ENCODE measurements around the gene RASGRP1. TPM values are rescaled to one million over a fixed set of nuclear protein-coding genes. Genes with fewer than 3 reads are reported as not detected.

The RASGRP1 gene
- total RNA-seq, 1 experiment from 2014 or later = 0.85 TPM

DNA sequence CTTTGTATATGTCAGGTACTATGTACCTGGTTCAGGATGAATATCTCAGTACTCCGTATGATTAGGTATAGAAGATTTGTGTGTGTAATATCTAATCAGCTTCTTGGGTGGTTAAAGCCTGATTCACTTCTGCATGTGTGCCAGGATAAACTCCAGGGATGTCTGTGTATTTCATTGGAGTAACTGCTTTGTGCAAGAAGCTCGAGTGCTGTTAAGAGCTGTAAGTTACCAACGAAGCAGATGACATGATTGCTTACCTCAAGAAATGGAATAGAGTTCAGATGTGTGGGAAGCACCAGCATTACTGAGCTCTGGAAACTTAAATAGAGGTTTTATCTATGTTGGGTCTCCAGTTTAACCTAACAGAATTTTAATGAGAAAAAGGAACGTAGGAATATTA, 87.0 kb downstream of the RASGRP1 start:
- Histone ChIP-seq H3K9ac (ENCODE audit: extremely low read depth, insufficient read length, low read length) (no peak overlapping the region), H2BK20ac (ENCODE audit: low read depth, low read length, poor library complexity, severe bottlenecking) (no peak overlapping the region), H2BK12ac (ENCODE audit: insufficient read length, low read depth, low read length) (no peak overlapping the region), H3K23ac (ENCODE audit: insufficient read length, low read depth, low read length) (no peak overlapping the region), H3K79me1 (ENCODE audit: insufficient read depth, low read depth, low read length, poor library complexity, severe bottlenecking) (no peaks in the 10 kb centered on the region), H4K91ac (ENCODE audit: insufficient read length, low read depth, low read length) (no peak overlapping the region), H3K79me2 (ENCODE audit: insufficient read depth, low read length) (no peaks in the 10 kb centered on the region), H3K4me1 (ENCODE audit: insufficient read depth, low read length) (no peaks in the 10 kb centered on the region), H4K8ac (replicated peaks; ENCODE audit: insufficient read length, low read depth, low read length) (no peak overlapping the region), H4K5ac (ENCODE audit: insufficient read length, low read depth, low read length) (no peak overlapping the region), H3K4me2 (ENCODE audit: insufficient read depth, insufficient read length, low read length) (no peak overlapping the region), H3K18ac (ENCODE audit: insufficient read length, low read depth, low read length) (no peak overlapping the region), H2BK15ac (ENCODE audit: low read depth, low read length) (no peak overlapping the region), H2AFZ (ENCODE audit: low read length) (no peak overlapping the region), H4K20me1 (ENCODE audit: control insufficient read depth, insufficient read depth, insufficient read length) (no peaks in the 10 kb centered on the region), H3K56ac (ENCODE audit: insufficient read length, low read depth, low read length) (no peak overlapping the region), H3K9me3 (ENCODE audit: control insufficient read depth, low read depth, low read length) (no peaks in the 10 kb centered on the region), H3K27ac (ENCODE audit: insufficient read length, low read depth, low read length) (no peak overlapping the region), H3K14ac (ENCODE audit: insufficient read depth, low read length) (no peak overlapping the region), H3K4ac (ENCODE audit: low read depth, low read length) (no peak overlapping the region), H2AK5ac (ENCODE audit: insufficient read length, low read length) (no peak overlapping the region), H3T11ph (ENCODE audit: low read length) (no peak overlapping the region), H3K27me3 (ENCODE audit: insufficient read depth, low read length) (no peaks in the 10 kb centered on the region), H2BK120ac (ENCODE audit: low read depth, low read length, poor library complexity, severe bottlenecking) (no peak overlapping the region), H2BK5ac (ENCODE audit: insufficient read length, low read length) (no peak overlapping the region), H3K23me2 (ENCODE audit: insufficient read length, low read depth, low read length, poor library complexity, severe bottlenecking) (no peaks in the 10 kb centered on the region)
- TF ChIP-seq, protein P1, sequence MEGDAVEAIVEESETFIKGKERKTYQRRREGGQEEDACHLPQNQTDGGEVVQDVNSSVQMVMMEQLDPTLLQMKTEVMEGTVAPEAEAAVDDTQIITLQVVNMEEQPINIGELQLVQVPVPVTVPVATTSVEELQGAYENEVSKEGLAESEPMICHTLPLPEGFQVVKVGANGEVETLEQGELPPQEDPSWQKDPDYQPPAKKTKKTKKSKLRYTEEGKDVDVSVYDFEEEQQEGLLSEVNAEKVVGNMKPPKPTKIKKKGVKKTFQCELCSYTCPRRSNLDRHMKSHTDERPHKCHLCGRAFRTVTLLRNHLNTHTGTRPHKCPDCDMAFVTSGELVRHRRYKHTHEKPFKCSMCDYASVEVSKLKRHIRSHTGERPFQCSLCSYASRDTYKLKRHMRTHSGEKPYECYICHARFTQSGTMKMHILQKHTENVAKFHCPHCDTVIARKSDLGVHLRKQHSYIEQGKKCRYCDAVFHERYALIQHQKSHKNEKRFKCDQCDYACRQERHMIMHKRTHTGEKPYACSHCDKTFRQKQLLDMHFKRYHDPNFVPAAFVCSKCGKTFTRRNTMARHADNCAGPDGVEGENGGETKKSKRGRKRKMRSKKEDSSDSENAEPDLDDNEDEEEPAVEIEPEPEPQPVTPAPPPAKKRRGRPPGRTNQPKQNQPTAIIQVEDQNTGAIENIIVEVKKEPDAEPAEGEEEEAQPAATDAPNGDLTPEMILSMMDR (conservative IDR thresholded peaks at IDR 0.05) = no peak
- H3K4me3 Mint-ChIP-seq = no peak overlapping the region
- H3K27me3 Mint-ChIP-seq (ENCODE audit: low read depth) = no peaks in the 10 kb centered on the region
- no CpG with 5 or more reads among the region's 4 CpGs for WGBS (ENCODE audit: extremely low coverage, insufficient read length, low lambda C conversion rate)
- no peak for DNase-seq
- H3K36me3 Mint-ChIP-seq (ENCODE audit: insufficient read depth in 1 of 3, low read depth in 3 of 3) = peaks cover 12 to 47% (median 46%) of the 10 kb centered on the region in 3 experiments
- H3K27ac Mint-ChIP-seq = no peak overlapping the region
- no peaks in the 10 kb centered on the region for H3K9me3 Mint-ChIP-seq
- H3K4me1 Mint-ChIP-seq = no peaks in the 10 kb centered on the region
